ENCODE data around the gene GFOD1. TPM values are rescaled to one million over a fixed set of nuclear protein-coding genes. Genes with fewer than 3 reads are reported as not detected.

The GFOD1 gene
- total and polyA plus RNA-seq, 2 experiments from 2014 or later: 16.2 to 30.5 TPM

GRCh38 chr6:13412211-13412610, 75.2 kb downstream of the GFOD1 start:
- Histone ChIP-seq H3K27ac (no peak overlapping the region), H3K9me3 (ENCODE audit: low read depth) (no peaks in the 10 kb centered on the region), H3K4me1 (ENCODE audit: low read depth) (peaks cover 17% of the 10 kb centered on the region), H3K36me3 (no peaks in the 10 kb centered on the region), H3K4me3 (no peak overlapping the region), H3K27me3 (no peaks in the 10 kb centered on the region)
- no peak for DNase-seq (ENCODE audit: low read depth in 1 of 2, low spot score in 1 of 2)
- no peak for TF ChIP-seq CTCF (IDR thresholded peaks at IDR 0.05; ENCODE audit: low read depth, low read length)

GRCh38 chr6:13411484-13411883, 75.9 kb downstream of the GFOD1 start:
- no peak for DNase-seq (ENCODE audit: low read depth in 1 of 2, low spot score in 1 of 2)
- Histone ChIP-seq H3K9me3 (ENCODE audit: low read depth) (no peaks in the 10 kb centered on the region), H3K36me3 (no peaks in the 10 kb centered on the region), H3K4me1 (ENCODE audit: low read depth) (peaks cover 17% of the 10 kb centered on the region), H3K27me3 (no peaks in the 10 kb centered on the region), H3K27ac (no peak overlapping the region), H3K4me3 (no peak overlapping the region)
- no peak for TF ChIP-seq CTCF (IDR thresholded peaks at IDR 0.05; ENCODE audit: low read depth, low read length)

GRCh38 chr6:13409991-13410390, 77.4 kb downstream of the GFOD1 start:
- no peak for TF ChIP-seq CTCF (IDR thresholded peaks at IDR 0.05; ENCODE audit: low read depth, low read length)
- Histone ChIP-seq H3K4me3 (no peak overlapping the region), H3K27me3 (no peaks in the 10 kb centered on the region), H3K4me1 (ENCODE audit: low read depth) (peaks cover 25% of the 10 kb centered on the region), H3K27ac (no peak overlapping the region), H3K9me3 (ENCODE audit: low read depth) (no peaks in the 10 kb centered on the region), H3K36me3 (no peaks in the 10 kb centered on the region)
- peak in 1 of 2 donors; percentile 42 for DNase-seq (ENCODE audit: low read depth in 1 of 2, low spot score in 1 of 2)

GRCh38 chr6:13407709-13408695, 79.4 kb downstream of the GFOD1 start:
- peak in 1 of 2 donors; percentile 99 for DNase-seq (ENCODE audit: low read depth in 1 of 2, low spot score in 1 of 2)
- Histone ChIP-seq H3K4me1 (ENCODE audit: low read depth) (peaks cover 19% of the 10 kb centered on the region), H3K27ac (no peak overlapping the region), H3K27me3 (no peaks in the 10 kb centered on the region), H3K9me3 (ENCODE audit: low read depth) (no peaks in the 10 kb centered on the region), H3K36me3 (no peaks in the 10 kb centered on the region), H3K4me3 (no peak overlapping the region)
- TF ChIP-seq CTCF (IDR thresholded peaks at IDR 0.05; ENCODE audit: low read depth, low read length): no peak

- Histone ChIP-seq H3K4me1 (ENCODE audit: low read depth) (peaks cover 19% of the 10 kb centered on the region), H3K9me3 (ENCODE audit: low read depth) (no peaks in the 10 kb centered on the region), H3K4me3 (no peak overlapping the region), H3K27me3 (no peaks in the 10 kb centered on the region), H3K27ac (no peak overlapping the region), H3K36me3 (no peaks in the 10 kb centered on the region)
- TF ChIP-seq CTCF (IDR thresholded peaks at IDR 0.05; ENCODE audit: low read depth, low read length): no peak
- no peak for DNase-seq (ENCODE audit: low read depth in 1 of 2, low spot score in 1 of 2)
Measured at GRCh38 chr6:13407368-13407708, 80.1 kb downstream of the GFOD1 start.
